GM12878 (cell line): ENCODE measurements around the gene IL17RE. TPM values are rescaled to one million over a fixed set of nuclear protein-coding genes. Genes with fewer than 3 reads are reported as not detected.

Source experiments
- ATAC-seq: fragments of 200-7000 bp; cut with Tn5 transposase; 3 replicates; pipeline ENCODE4 v1.9.1; 2020; ENCODE audit warnings: mild to moderate bottlenecking, moderate library complexity
- BruUV-seq: library from RNA; stranded (reverse); fragments of 400-500 nt; replicated peaks from 2 replicates; lab custom pipeline; 2021; lab: Mats Ljungman, UMichigan
- CTCF ChIA-PET: fragments of 300-600 bp; sonication (Branson Sonifier 250); formaldehyde crosslinking; extraction: SDS; loops from one replicate; lab custom pipeline; 2021; ENCODE audit warnings: inconsistent platforms; lab: Yijun Ruan, JAX
- POLR2A ChIA-PET: fragments of 350-600 bp; formaldehyde crosslinking; extraction: SDS; loops from one replicate; lab custom pipeline; 2021; ENCODE audit warnings: inconsistent platforms; lab: Charles Lee
- RAD21 ChIA-PET: fragments of 300-600 bp; sonication (Branson Sonifier 250); formaldehyde crosslinking; loops from one replicate; lab custom pipeline; 2023; ENCODE audit warnings: antibody characterized with exemption; ENCODE audit not compliant: unreplicated experiment; lab: Charles Lee
- SMC1A ChIA-PET: fragments of 300-600 bp; sonication (Branson Sonifier 250); formaldehyde crosslinking; loops from one replicate; lab custom pipeline; 2023; ENCODE audit not compliant: unreplicated experiment, uncharacterized antibody; lab: Charles Lee
- DNase-seq: peaks from one replicate; pipeline ENCODE4 v3.0.0-alpha.2; 2011; ENCODE audit warnings: low read depth, low spot score
- FAIRE-seq: peaks from 3 replicates; lab custom pipeline; 2011; peaks lifted over from hg19 to GRCh38; lab: Jason Lieb, UNC
- H2AFZ ChIP-seq: 2 replicates; pipeline ENCODE4 v1.6.0; 2011; ENCODE audit warnings: low read depth, low read length, control low read depth; ENCODE audit not compliant: control insufficient read depth
- H3K27ac ChIP-seq: 2 replicates; pipeline ENCODE4 v1.5.1; 2011; ENCODE audit warnings: control low read depth; ENCODE audit not compliant: control insufficient read depth, insufficient read depth
- H3K27me3 ChIP-seq, 2 experiments: replicated peaks in 1 of 2; 2 replicates each; pipeline versions ENCODE4 v1.6.0 to v1.6.1; 2011; ENCODE audit warnings: low read length in 1 of 2; ENCODE audit not compliant: control insufficient read depth in 2 of 2, insufficient read depth in 2 of 2
- H3K36me3 ChIP-seq, 2 experiments: 2 replicates each; pipeline ENCODE4 v1.5.1; 2011; ENCODE audit warnings: low read length in 1 of 2; ENCODE audit not compliant: control insufficient read depth in 2 of 2, insufficient read depth in 2 of 2
- H3K4me1 ChIP-seq: 2 replicates; pipeline ENCODE4 v1.6.1; 2011; ENCODE audit warnings: mild to moderate bottlenecking, low read length, moderate library complexity, mixed read lengths; ENCODE audit not compliant: control insufficient read depth, insufficient read depth
- H3K4me2 ChIP-seq: 2 replicates; pipeline ENCODE4 v1.6.0; 2011; ENCODE audit warnings: control low read depth; ENCODE audit not compliant: control insufficient read depth, insufficient read depth
- H3K4me3 ChIP-seq: fragments of 200-600 bp; sonication (generic); 2 replicates; pipeline ENCODE4 v1.5.1; 2016
- H3K79me2 ChIP-seq: 2 replicates; pipeline ENCODE4 v1.6.0; 2011; ENCODE audit warnings: low read length; ENCODE audit not compliant: control insufficient read depth, insufficient read depth
- H3K9ac ChIP-seq: 2 replicates; pipeline ENCODE4 v1.8.0; 2011; ENCODE audit warnings: low read length, control low read depth, mixed read lengths; ENCODE audit not compliant: control insufficient read depth, insufficient read depth
- H3K9me3 ChIP-seq: replicated peaks from 3 replicates; pipeline ENCODE4 v1.5.1; 2011; ENCODE audit warnings: mild to moderate bottlenecking, low read length; ENCODE audit not compliant: control insufficient read depth, insufficient read depth
- H4K20me1 ChIP-seq: 2 replicates; pipeline ENCODE4 v1.6.0; 2011; ENCODE audit not compliant: control insufficient read depth, insufficient read depth
- CBFB ChIP-seq: IDR thresholded peaks from 2 replicates; pipeline ENCODE4 v1.6.1; 2016; ENCODE audit warnings: antibody characterized with exemption, low read depth
- ETV6 ChIP-seq, 2 experiments: fragments of 450-650 bp in 1 of 2; IDR thresholded peaks in 1 of 2; conservative IDR thresholded peaks in 1 of 2; 2 replicates each; pipeline ENCODE4 v1.6.1; 2014; ENCODE audit warnings: antibody characterized with exemption in 1 of 2, borderline replicate concordance in 1 of 2, low read depth in 1 of 2, mild to moderate bottlenecking in 1 of 2, moderate library complexity in 1 of 2
- HDAC6 ChIP-seq: fragments of 200-600 bp; sonication (generic); IDR thresholded peaks from one replicate; pipeline ENCODE4 v1.8.0; 2017; ENCODE audit warnings: antibody characterized with exemption; ENCODE audit not compliant: unreplicated experiment
- MYB ChIP-seq: fragments of 150-350 bp; IDR thresholded peaks from 2 replicates; pipeline ENCODE4 v1.6.1; 2014; ENCODE audit warnings: mild to moderate bottlenecking, low read depth, low read length, borderline replicate concordance
- RAD21 ChIP-seq: IDR thresholded peaks from 2 replicates; pipeline ENCODE4 v1.6.1; 2011; ENCODE audit warnings: mild to moderate bottlenecking, low read depth, low read length, moderate library complexity; ENCODE audit not compliant: insufficient read depth
- SMAD5 ChIP-seq: IDR thresholded peaks from 2 replicates; pipeline ENCODE4 v1.6.1; 2016; ENCODE audit warnings: antibody characterized with exemption, low read depth
- WGBS: methylation state at CpG from one replicate; pipeline ENCODE4 v1.1.6; 2016; ENCODE audit warnings: low lambda C conversion rate; ENCODE audit not compliant: insufficient replicate concordance, insufficient coverage; ENCODE audit errors: missing lambda C conversion rate; 5-methylcytosine and 5-hydroxymethylcytosine counted together
- in situ Hi-C: fragments of 300-500 bp; cut with MboI; formaldehyde crosslinking; loops from 9 replicates; pipeline ENCODE4 v1.14.3; 2018; ENCODE audit warnings: mixed read lengths
- intact Hi-C: fragments of 100-400 bp; cut with micrococcal nuclease; formaldehyde crosslinking; loops from one replicate; pipeline ENCODE4 v1.14.2; 2022; ENCODE audit not compliant: unreplicated experiment
- polyA plus RNA-seq, 11 experiments: library from polyadenylated mRNA; depleted of rRNA in 4 of 11; unstranded in 6 of 11; stranded (reverse) in 5 of 11; fragments of >200 nt; fragmentation: Nextera tagmentation in 4 of 11; fragmentation: Illumina TruSeq in 1 of 11; extraction: Ambion mirVana in 4 of 11; extraction: Trizol in 1 of 11; gene quantifications; 1 replicate in 1 of 11; 2 replicates in 10 of 11; pipeline versions ENCODE4 v1.2.1 to v1.2.3, GENCODE V29; 2011 to 2016; ENCODE audit warnings: inconsistent platforms in 2 of 11, missing spikeins in 2 of 11, low read depth in 1 of 11
- total RNA-seq, 4 experiments: library from RNA; depleted of rRNA in 3 of 4; stranded (reverse); fragments of >200 nt in 3 of 4; fragmentation: Illumina TruSeq in 1 of 4; extraction: Trizol in 1 of 4; gene quantifications; 2 replicates each; pipeline versions ENCODE4 v1.2.1 to v1.2.3, GENCODE V29; 2013 to 2021
- TF ChIP-seq, protein P1 (sequence below): fragments of 450-650 bp; IDR thresholded peaks from 2 replicates; pipeline ENCODE4 v1.6.1; 2017; ENCODE audit warnings: low read depth, mild to moderate bottlenecking, moderate library complexity
- TF ChIP-seq, protein P2 (sequence below): fragments of 450-650 bp; IDR thresholded peaks from 2 replicates; pipeline ENCODE4 v1.6.1; 2017; ENCODE audit warnings: antibody characterized with exemption, mild to moderate bottlenecking, moderate library complexity

Gene IL17RE
- total and polyA plus RNA-seq, 10 of the 15 experiments (the other 5 are each of a cell fraction or from before 2014, with no cell fraction given) = 0.04 to 0.51 (median 0.12) TPM; not detected in 2

DNA sequence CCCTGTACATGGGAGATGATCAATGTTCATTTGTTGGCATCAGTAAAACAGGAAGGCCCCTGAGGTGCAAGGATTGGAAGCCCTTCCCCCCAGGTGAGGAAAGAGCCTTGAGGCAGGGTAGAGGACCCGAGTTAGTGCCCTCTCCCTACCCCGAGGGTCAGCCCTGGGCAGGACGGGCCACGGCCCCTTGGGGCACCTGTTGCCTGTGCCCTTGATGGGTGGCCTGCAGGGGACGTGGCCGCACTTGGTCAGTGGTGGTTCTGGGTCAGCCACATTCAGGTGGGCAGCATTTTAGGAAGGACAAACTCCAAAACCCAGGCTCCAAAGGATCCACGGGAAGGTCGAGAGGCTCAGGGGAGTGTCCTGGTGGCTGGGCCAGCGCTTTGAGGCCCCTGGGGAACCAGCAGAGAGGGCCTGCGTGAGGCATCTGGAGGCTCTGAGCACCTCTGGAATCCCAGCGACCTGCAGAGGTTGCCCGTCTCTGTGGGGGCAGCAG, 43.1 kb upstream of the IL17RE start:
- H3K9me3 ChIP-seq = no peaks in the 10 kb centered on the region
- no peaks in the 10 kb centered on the region for H4K20me1 ChIP-seq
- no peak overlapping the region for H2AFZ ChIP-seq
- ChIA-PET SMC1A (no interaction called here), POLR2A (no interaction called here), CTCF (no interaction called here), RAD21 (no interaction called here)
- no peaks in the 10 kb centered on the region for H3K36me3 ChIP-seq
- peaks cover 2 to 3% of the 10 kb centered on the region in 2 experiments; a peak in 2 of 4 replicates for H3K27me3 ChIP-seq
- ATAC-seq (no peak), FAIRE-seq (no peak), DNase-seq (no peak)
- TF ChIP-seq ETV6 (conservative IDR thresholded peaks at IDR 0.05 in 1 of 2, IDR thresholded peaks at IDR 0.05 in 1 of 2; ENCODE audit: borderline replicate concordance in 1 of 2, low read depth in 1 of 2) (no peak), HDAC6 (no peak), RAD21 (no peak), SMAD5 (no peak), MYB (no peak), CBFB (no peak)
- TF ChIP-seq, protein P1, sequence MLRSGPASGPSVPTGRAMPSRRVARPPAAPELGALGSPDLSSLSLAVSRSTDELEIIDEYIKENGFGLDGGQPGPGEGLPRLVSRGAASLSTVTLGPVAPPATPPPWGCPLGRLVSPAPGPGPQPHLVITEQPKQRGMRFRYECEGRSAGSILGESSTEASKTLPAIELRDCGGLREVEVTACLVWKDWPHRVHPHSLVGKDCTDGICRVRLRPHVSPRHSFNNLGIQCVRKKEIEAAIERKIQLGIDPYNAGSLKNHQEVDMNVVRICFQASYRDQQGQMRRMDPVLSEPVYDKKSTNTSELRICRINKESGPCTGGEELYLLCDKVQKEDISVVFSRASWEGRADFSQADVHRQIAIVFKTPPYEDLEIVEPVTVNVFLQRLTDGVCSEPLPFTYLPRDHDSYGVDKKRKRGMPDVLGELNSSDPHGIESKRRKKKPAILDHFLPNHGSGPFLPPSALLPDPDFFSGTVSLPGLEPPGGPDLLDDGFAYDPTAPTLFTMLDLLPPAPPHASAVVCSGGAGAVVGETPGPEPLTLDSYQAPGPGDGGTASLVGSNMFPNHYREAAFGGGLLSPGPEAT = no peak
- TF ChIP-seq, protein P2, sequence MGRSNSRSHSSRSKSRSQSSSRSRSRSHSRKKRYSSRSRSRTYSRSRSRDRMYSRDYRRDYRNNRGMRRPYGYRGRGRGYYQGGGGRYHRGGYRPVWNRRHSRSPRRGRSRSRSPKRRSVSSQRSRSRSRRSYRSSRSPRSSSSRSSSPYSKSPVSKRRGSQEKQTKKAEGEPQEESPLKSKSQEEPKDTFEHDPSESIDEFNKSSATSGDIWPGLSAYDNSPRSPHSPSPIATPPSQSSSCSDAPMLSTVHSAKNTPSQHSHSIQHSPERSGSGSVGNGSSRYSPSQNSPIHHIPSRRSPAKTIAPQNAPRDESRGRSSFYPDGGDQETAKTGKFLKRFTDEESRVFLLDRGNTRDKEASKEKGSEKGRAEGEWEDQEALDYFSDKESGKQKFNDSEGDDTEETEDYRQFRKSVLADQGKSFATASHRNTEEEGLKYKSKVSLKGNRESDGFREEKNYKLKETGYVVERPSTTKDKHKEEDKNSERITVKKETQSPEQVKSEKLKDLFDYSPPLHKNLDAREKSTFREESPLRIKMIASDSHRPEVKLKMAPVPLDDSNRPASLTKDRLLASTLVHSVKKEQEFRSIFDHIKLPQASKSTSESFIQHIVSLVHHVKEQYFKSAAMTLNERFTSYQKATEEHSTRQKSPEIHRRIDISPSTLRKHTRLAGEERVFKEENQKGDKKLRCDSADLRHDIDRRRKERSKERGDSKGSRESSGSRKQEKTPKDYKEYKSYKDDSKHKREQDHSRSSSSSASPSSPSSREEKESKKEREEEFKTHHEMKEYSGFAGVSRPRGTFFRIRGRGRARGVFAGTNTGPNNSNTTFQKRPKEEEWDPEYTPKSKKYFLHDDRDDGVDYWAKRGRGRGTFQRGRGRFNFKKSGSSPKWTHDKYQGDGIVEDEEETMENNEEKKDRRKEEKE = no peak
- H3K4me1 ChIP-seq = no peaks in the 10 kb centered on the region
- no peak overlapping the region for H3K4me2 ChIP-seq
- intact Hi-C loops = no loop called here
- H3K27ac ChIP-seq = no peak overlapping the region
- no peak overlapping the region for H3K4me3 ChIP-seq
- H3K79me2 ChIP-seq = no peaks in the 10 kb centered on the region
- 32% methylated on average over 12 of the region's 12 CpGs for WGBS
- BruUV-seq = no TSS peak
- no peak overlapping the region for H3K9ac ChIP-seq
- in situ Hi-C loops = no loop called here
